ENCODE data around the gene AANAT. TPM values are rescaled to one million over a fixed set of nuclear protein-coding genes. Genes with fewer than 3 reads are reported as not detected.

The AANAT gene
- polyA plus RNA-seq, 2 of the 4 experiments (the other 2 are of a cell fraction): 0.08 TPM; not detected in 1

DNA sequence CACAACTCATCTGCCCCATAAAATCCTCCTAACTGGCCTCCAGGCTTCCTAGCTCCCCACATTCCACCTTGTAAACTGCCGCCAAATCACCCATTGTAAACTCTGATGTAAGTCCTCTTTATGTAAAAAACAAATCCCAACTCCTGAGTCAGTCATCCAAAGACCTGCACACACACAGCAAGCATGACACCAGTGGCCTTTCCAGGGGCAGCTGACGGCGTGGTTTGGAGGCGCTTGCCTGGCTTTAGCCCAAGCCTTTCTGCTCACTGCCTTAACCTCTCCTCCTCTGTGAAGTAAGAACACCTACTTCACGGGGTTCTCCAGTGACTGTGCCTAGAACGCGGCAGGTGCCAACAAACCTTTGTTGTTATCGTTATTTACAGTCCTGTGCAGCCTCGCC is 28.5 kb upstream of the AANAT start (continued):
- TF ChIP-seq, protein P1, sequence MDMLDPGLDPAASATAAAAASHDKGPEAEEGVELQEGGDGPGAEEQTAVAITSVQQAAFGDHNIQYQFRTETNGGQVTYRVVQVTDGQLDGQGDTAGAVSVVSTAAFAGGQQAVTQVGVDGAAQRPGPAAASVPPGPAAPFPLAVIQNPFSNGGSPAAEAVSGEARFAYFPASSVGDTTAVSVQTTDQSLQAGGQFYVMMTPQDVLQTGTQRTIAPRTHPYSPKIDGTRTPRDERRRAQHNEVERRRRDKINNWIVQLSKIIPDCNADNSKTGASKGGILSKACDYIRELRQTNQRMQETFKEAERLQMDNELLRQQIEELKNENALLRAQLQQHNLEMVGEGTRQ (IDR thresholded peaks at IDR 0.05): no peak
- TF ChIP-seq CBX2 (IDR thresholded peaks at IDR 0.05; ENCODE audit: borderline replicate concordance, low read depth): no peak
- TF ChIP-seq EHMT2 (IDR thresholded peaks at IDR 0.05; ENCODE audit: low read depth): no peak
- no peak for TF ChIP-seq CEBPB (IDR thresholded peaks at IDR 0.05)
- TF ChIP-seq, protein P2, sequence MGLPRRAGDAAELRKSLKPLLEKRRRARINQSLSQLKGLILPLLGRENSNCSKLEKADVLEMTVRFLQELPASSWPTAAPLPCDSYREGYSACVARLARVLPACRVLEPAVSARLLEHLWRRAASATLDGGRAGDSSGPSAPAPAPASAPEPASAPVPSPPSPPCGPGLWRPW (IDR thresholded peaks at IDR 0.05): no peak

DNA sequence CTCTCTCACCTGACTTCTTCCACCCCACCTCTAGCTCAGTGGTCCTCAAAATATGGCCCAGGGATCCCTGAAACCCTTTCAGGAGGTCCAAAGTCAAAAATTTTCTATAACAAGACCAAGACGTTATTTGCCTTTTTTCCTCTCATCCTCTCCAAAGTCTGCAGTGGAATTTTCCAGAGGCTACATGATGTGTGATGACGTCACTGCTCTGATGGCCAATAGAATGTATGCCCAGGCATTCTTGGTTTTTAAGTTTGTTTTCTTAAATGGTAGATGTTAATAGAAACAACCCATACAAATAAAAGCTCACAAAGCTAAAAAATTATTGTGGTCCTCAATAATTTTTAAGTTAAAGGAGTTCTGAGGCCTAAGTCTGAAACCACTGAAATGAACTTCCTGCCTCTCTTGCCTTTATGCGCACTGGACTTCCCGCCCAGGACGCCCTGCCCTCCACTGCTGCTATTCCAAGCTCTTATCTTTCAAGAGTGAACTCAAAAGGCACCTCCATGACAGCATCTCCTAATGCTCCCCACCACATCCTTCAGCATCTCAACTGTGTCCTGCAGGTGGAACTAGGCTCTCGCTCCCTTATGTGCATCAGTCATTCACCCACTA is 28.0 kb upstream of the AANAT start:
- no peak overlapping the region for H3K27ac ChIP-seq
- POLR2A ChIA-PET: no interaction called here
- TF ChIP-seq EP300 (IDR thresholded peaks at IDR 0.05): no peak
- no peak overlapping the region for H3K4me2 ChIP-seq
- no peaks in the 10 kb centered on the region for H3K9me3 ChIP-seq
- FAIRE-seq (no peak), DNase-seq (ENCODE audit: low read depth in 1 of 2, low spot score in 1 of 2) (no peak), ATAC-seq (no peak)
- H3K4me3 ChIP-seq: no peak overlapping the region
- 90% methylated on average over 6 of the region's 6 CpGs for WGBS (ENCODE audit: missing lambda C conversion rate)
- peaks cover 43% of the 10 kb centered on the region for H3K4me1 ChIP-seq
- CTCF ChIA-PET: interaction anchor here (0.9 to 35.0 kb wide), 6 partner anchors 9 to 84 kb away, joined by 3 to 1107 read pairs (median 7); no protein-coding TSS in a partner anchor

DNA sequence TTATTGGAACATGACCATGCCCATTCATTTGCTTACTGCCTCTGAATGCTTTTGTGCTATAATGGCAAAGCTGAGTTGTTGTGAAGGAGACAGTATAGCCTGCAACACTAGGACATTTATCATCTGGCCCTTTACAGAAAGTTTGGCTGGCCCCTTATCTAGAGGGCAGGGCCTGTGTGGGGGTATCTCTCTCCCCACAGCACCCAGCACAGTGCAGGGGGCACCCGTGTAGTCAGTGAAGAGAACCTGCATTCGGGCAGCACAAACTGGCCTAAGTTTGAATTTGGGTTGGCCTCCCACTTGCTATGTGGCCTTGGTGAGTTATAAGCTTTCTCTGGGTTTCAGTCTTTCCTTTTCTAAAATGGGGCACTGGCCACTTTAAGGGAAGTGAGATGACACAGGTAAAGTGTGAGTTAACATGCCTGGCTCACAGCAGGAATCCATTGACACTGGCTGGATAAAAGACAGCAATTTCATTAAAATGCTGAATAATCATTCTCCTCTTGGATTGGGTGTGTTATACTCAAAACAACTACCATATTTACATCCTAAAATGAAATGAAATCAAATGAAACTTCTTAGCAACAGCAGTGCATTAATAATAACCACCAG is 26.5 kb upstream of the AANAT start:
- WGBS (ENCODE audit: missing lambda C conversion rate): 78% methylated on average over 2 of the region's 2 CpGs
- peak overlapping the region in 1 of 2 experiments; percentile 20; a peak in 2 of 6 replicates for H3K27ac ChIP-seq
- no peak for FAIRE-seq
- DNase-seq (ENCODE audit: low read depth in 1 of 2, low spot score in 1 of 2): no peak
- peaks cover 57% of the 10 kb centered on the region for H3K4me1 ChIP-seq
- ChIA-PET POLR2A (no interaction called here), CTCF (interaction anchor here (0.8 to 35.0 kb wide), 3 partner anchors 18 to 241 kb away, joined by 3 to 1107 read pairs (median 26); no protein-coding TSS in a partner anchor)
- no peak overlapping the region for H3K4me2 ChIP-seq
- no peaks in the 10 kb centered on the region for H3K9me3 ChIP-seq
- no peak overlapping the region for H3K4me3 ChIP-seq
- no peak for ATAC-seq
- TF ChIP-seq MAFK (IDR thresholded peaks at IDR 0.05; ENCODE audit: partially characterized antibody) (peak; percentile 86), SREBF2 (IDR thresholded peaks at IDR 0.05) (no peak)

DNA sequence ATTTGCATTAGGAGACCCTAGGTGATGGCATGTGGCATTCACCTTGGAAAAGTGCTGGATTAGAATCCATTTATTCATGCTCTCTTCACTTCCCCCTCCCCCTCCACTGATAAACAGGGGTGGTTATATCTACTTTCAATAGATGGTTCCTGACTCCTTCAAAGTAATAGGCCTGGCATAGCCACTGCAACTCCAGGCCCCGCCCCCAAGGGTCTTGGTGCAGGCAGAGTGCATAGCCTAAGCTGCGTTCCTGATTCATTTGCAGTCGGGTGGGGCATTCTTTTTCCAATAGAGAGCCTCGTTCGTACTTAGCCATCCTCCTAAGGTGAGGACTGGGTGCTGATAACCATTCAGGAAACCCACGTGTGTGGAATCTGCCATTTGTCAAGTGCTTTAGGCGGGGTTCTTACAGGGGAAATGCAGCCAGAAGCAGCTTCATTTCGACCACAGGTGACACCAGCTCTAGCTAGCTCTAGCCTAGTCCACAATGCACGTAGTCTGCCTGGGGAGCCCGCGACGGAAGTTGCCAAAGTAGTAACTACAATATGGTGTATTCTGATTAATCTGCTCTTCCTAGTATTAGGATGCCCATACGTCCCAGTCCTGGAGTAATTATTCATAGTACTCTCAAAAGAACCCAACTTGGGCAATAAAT is 25.6 kb upstream of the AANAT start:
- Histone ChIP-seq H3K9me3 (no peaks in the 10 kb centered on the region), H3K4me2 (no peak overlapping the region), H3K4me1 (peaks cover 65% of the 10 kb centered on the region), H3K4me3 (no peak overlapping the region), H3K27ac (no peak overlapping the region; a peak in 1 of 6 replicates)
- DNase-seq (ENCODE audit: low read depth in 1 of 2, low spot score in 1 of 2) (no peak), ATAC-seq (no peak), FAIRE-seq (no peak)
- TF ChIP-seq HOXB5 (CRISPR knock-in tag; IDR thresholded peaks at IDR 0.05): no peak
- TF ChIP-seq CEBPB (IDR thresholded peaks at IDR 0.05): no peak
- no peak for TF ChIP-seq HOXA7 (CRISPR knock-in tag; IDR thresholded peaks at IDR 0.05)
- no peak for TF ChIP-seq KDM1A (IDR thresholded peaks at IDR 0.05; ENCODE audit: low read depth)
- no peak for TF ChIP-seq PHF8 (IDR thresholded peaks at IDR 0.05; ENCODE audit: borderline replicate concordance, low read depth)
- TF ChIP-seq, protein P3, sequence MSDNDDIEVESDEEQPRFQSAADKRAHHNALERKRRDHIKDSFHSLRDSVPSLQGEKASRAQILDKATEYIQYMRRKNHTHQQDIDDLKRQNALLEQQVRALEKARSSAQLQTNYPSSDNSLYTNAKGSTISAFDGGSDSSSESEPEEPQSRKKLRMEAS (IDR thresholded peaks at IDR 0.05): no peak
- TF ChIP-seq ZFP36 (IDR thresholded peaks at IDR 0.05; ENCODE audit: borderline replicate concordance, partially characterized antibody): no peak
- TF ChIP-seq JUN (IDR thresholded peaks at IDR 0.05): no peak
- no peak for TF ChIP-seq EP300 (IDR thresholded peaks at IDR 0.05)
- TF ChIP-seq EHMT2 (IDR thresholded peaks at IDR 0.05; ENCODE audit: low read depth): no peak
- TF ChIP-seq CBX8 (IDR thresholded peaks at IDR 0.05): no peak
- TF ChIP-seq, protein P4, sequence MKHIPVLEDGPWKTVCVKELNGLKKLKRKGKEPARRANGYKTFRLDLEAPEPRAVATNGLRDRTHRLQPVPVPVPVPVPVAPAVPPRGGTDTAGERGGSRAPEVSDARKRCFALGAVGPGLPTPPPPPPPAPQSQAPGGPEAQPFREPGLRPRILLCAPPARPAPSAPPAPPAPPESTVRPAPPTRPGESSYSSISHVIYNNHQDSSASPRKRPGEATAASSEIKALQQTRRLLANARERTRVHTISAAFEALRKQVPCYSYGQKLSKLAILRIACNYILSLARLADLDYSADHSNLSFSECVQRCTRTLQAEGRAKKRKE (CRISPR knock-in tag; IDR thresholded peaks at IDR 0.05; ENCODE audit: low read depth): no peak
- no peak for TF ChIP-seq TFCP2L1 (CRISPR knock-in tag; IDR thresholded peaks at IDR 0.05)
- no peak for TF ChIP-seq NPAS2 (CRISPR knock-in tag; IDR thresholded peaks at IDR 0.05; ENCODE audit: borderline replicate concordance)
- TF ChIP-seq MAFK (IDR thresholded peaks at IDR 0.05; ENCODE audit: partially characterized antibody): no peak
- whole genome bisulfite sequencing (ENCODE audit: missing lambda C conversion rate): 91% methylated on average over 13 of the region's 13 CpGs
- ChIA-PET CTCF (interaction anchor here (0.6 to 41.7 kb wide), 5 partner anchors 17 to 217 kb away, joined by 3 to 1994 read pairs (median 99); partner anchors contain the start of genes AANAT and RHBDF2), POLR2A (no interaction called here)
